ENCODE data around the gene ARHGEF17.

The ARHGEF17 gene

GRCh38 chr11:73295241-73295995 lies 12.7 kb upstream of the ARHGEF17 start:
- Histone ChIP-seq H3K4me3 (ENCODE audit: severe bottlenecking) (no peak overlapping the region), H3K36me3 (ENCODE audit: low read depth) (no peaks in the 10 kb centered on the region), H3K27me3 (ENCODE audit: insufficient read depth, poor library complexity, severe bottlenecking) (no peaks in the 10 kb centered on the region), H3K27ac (ENCODE audit: poor library complexity, severe bottlenecking) (no peak overlapping the region), H3K4me1 (ENCODE audit: insufficient read depth, poor library complexity, severe bottlenecking) (no peaks in the 10 kb centered on the region), H3K9me3 (ENCODE audit: severe bottlenecking) (no peaks in the 10 kb centered on the region)
- DNase-seq (ENCODE audit: low spot score) (no peak), ATAC-seq (ENCODE audit: low read depth) (peak; percentile 40)
- TF ChIP-seq, protein P1, sequence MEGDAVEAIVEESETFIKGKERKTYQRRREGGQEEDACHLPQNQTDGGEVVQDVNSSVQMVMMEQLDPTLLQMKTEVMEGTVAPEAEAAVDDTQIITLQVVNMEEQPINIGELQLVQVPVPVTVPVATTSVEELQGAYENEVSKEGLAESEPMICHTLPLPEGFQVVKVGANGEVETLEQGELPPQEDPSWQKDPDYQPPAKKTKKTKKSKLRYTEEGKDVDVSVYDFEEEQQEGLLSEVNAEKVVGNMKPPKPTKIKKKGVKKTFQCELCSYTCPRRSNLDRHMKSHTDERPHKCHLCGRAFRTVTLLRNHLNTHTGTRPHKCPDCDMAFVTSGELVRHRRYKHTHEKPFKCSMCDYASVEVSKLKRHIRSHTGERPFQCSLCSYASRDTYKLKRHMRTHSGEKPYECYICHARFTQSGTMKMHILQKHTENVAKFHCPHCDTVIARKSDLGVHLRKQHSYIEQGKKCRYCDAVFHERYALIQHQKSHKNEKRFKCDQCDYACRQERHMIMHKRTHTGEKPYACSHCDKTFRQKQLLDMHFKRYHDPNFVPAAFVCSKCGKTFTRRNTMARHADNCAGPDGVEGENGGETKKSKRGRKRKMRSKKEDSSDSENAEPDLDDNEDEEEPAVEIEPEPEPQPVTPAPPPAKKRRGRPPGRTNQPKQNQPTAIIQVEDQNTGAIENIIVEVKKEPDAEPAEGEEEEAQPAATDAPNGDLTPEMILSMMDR (IDR thresholded peaks at IDR 0.05; ENCODE audit: poor library complexity, severe bottlenecking), result peak; percentile 77

GRCh38 chr11:73295996-73296318 lies 12.1 kb upstream of the ARHGEF17 start:
- Histone ChIP-seq H3K27me3 (ENCODE audit: insufficient read depth, poor library complexity, severe bottlenecking) (no peaks in the 10 kb centered on the region), H3K36me3 (ENCODE audit: low read depth) (no peaks in the 10 kb centered on the region), H3K4me3 (ENCODE audit: severe bottlenecking) (no peak overlapping the region), H3K4me1 (ENCODE audit: insufficient read depth, poor library complexity, severe bottlenecking) (no peaks in the 10 kb centered on the region), H3K27ac (ENCODE audit: poor library complexity, severe bottlenecking) (no peak overlapping the region), H3K9me3 (ENCODE audit: severe bottlenecking) (no peaks in the 10 kb centered on the region)
- TF ChIP-seq, protein P1 (IDR thresholded peaks at IDR 0.05; ENCODE audit: poor library complexity, severe bottlenecking), result no peak
- DNase-seq (ENCODE audit: low spot score) (no peak), ATAC-seq (ENCODE audit: low read depth) (no peak)

- TF ChIP-seq, protein P1 (IDR thresholded peaks at IDR 0.05; ENCODE audit: poor library complexity, severe bottlenecking), result no peak
- Histone ChIP-seq H3K27ac (ENCODE audit: poor library complexity, severe bottlenecking) (no peak overlapping the region), H3K9me3 (ENCODE audit: severe bottlenecking) (no peaks in the 10 kb centered on the region), H3K4me3 (ENCODE audit: severe bottlenecking) (no peak overlapping the region), H3K36me3 (ENCODE audit: low read depth) (no peaks in the 10 kb centered on the region), H3K4me1 (ENCODE audit: insufficient read depth, poor library complexity, severe bottlenecking) (no peaks in the 10 kb centered on the region), H3K27me3 (ENCODE audit: insufficient read depth, poor library complexity, severe bottlenecking) (no peaks in the 10 kb centered on the region)
- ATAC-seq (ENCODE audit: low read depth), result no peak
- no peak for DNase-seq (ENCODE audit: low spot score)
Measured at GRCh38 chr11:73296501-73297230, 11.4 kb upstream of the ARHGEF17 start.

GRCh38 chr11:73297231-73297590 lies 10.9 kb upstream of the ARHGEF17 start:
- no peak for ATAC-seq (ENCODE audit: low read depth)
- Histone ChIP-seq H3K27ac (ENCODE audit: poor library complexity, severe bottlenecking) (no peak overlapping the region), H3K27me3 (ENCODE audit: insufficient read depth, poor library complexity, severe bottlenecking) (no peaks in the 10 kb centered on the region), H3K9me3 (ENCODE audit: severe bottlenecking) (no peaks in the 10 kb centered on the region), H3K36me3 (ENCODE audit: low read depth) (no peaks in the 10 kb centered on the region), H3K4me3 (ENCODE audit: severe bottlenecking) (no peak overlapping the region), H3K4me1 (ENCODE audit: insufficient read depth, poor library complexity, severe bottlenecking) (no peaks in the 10 kb centered on the region)
- TF ChIP-seq, protein P1 (IDR thresholded peaks at IDR 0.05; ENCODE audit: poor library complexity, severe bottlenecking), result no peak
- no peak for DNase-seq (ENCODE audit: low spot score)

DNA sequence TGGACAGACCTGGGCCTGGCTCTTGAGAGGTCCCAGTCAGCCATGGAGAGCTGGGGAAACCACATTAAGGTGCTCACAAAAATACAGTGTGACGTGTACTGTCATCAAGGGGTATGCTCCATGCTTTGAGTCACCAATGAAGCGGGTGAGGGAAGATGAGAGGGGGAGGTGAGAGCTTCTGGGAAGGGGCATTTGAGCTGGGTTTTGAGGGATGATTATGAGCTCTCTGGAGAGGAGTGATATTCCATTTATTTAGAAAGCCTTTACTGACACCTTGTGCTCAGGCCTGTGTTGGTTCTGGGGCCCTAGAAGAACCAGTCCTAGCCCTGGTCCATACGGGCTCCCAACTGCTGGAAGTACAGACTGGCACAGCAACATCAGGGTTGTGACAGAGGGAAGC lies 10.4 kb upstream of the ARHGEF17 start:
- TF ChIP-seq, protein P1 (IDR thresholded peaks at IDR 0.05; ENCODE audit: poor library complexity, severe bottlenecking), result no peak
- no peaks in the 10 kb centered on the region for H3K9me3 ChIP-seq (ENCODE audit: severe bottlenecking)
- H3K4me1 ChIP-seq (ENCODE audit: insufficient read depth, poor library complexity, severe bottlenecking), result no peaks in the 10 kb centered on the region
- no peak overlapping the region for H3K27ac ChIP-seq (ENCODE audit: poor library complexity, severe bottlenecking)
- H3K36me3 ChIP-seq (ENCODE audit: low read depth), result no peaks in the 10 kb centered on the region
- ATAC-seq (ENCODE audit: low read depth) (no peak), DNase-seq (ENCODE audit: low spot score) (no peak)
- H3K27me3 ChIP-seq (ENCODE audit: insufficient read depth, poor library complexity, severe bottlenecking), result no peaks in the 10 kb centered on the region
- no peak overlapping the region for H3K4me3 ChIP-seq (ENCODE audit: severe bottlenecking)
